ENCODE data around the gene LIMS1. TPM values are rescaled to one million over a fixed set of nuclear protein-coding genes. Genes with fewer than 3 reads are reported as not detected.

LIMS1 gene
- total and polyA plus RNA-seq, 2 of the 13 experiments (the other 11 are each of a cell fraction or from before 2014, with no cell fraction given) = 38.3 to 49.6 TPM

- TF ChIP-seq CBX5 (CRISPR knock-in tag; IDR thresholded peaks at IDR 0.05; ENCODE audit: borderline replicate concordance) (peak; percentile 68; the same call in 1 of the 2 replicates), POLR2AphosphoS5 (IDR thresholded peaks at IDR 0.05; ENCODE audit: low read depth, low read length) (peak; percentile 96), CC2D1A (CRISPR knock-in tag; IDR thresholded peaks at IDR 0.05) (0 out of 2 replicates have a peak, but pooled peaks have one; percentile 93), ZNF883 (CRISPR knock-in tag; IDR thresholded peaks at IDR 0.05; ENCODE audit: not compliant biosample characterization) (peak; percentile 98), BCL3 (CRISPR knock-in tag; IDR thresholded peaks at IDR 0.05) (peak; percentile 88; the same call in 1 of the 2 replicates), ZNF891 (CRISPR knock-in tag; IDR thresholded peaks at IDR 0.05) (0 out of 2 replicates have a peak, but pooled peaks have one; percentile 62), GABPB1 (CRISPR knock-in tag; IDR thresholded peaks at IDR 0.05) (peak; percentile 90), ZNF234 (CRISPR knock-in tag; conservative IDR thresholded peaks at IDR 0.05) (peak; percentile 95), KLF16 (CRISPR knock-in tag; IDR thresholded peaks at IDR 0.05) (peak in 1 of 2 experiments; percentile 92; a peak in 2 of 4 replicates), FOXA3 (CRISPR knock-in tag; IDR thresholded peaks at IDR 0.05) (peak; percentile 50; the same call in 1 of the 2 replicates), ZNF446 (CRISPR knock-in tag; IDR thresholded peaks at IDR 0.05) (no peak; the same call in 1 of the 2 replicates), PLRG1 (conservative IDR thresholded peaks at IDR 0.05) (no peak), SNAPC5 (CRISPR knock-in tag; IDR thresholded peaks at IDR 0.05; ENCODE audit: borderline replicate concordance) (peak; percentile 86; the same call in 1 of the 2 replicates), ZNF512 (CRISPR knock-in tag; IDR thresholded peaks at IDR 0.05) (no peak), KDM4B (CRISPR knock-in tag; IDR thresholded peaks at IDR 0.05) (peak; percentile 94; the same call in 1 of the 2 replicates), HCFC1 (IDR thresholded peaks at IDR 0.05; ENCODE audit: low read depth, low read length) (0 out of 2 replicates have a peak, but pooled peaks have one; percentile 6), TOPORS (CRISPR knock-in tag; IDR thresholded peaks at IDR 0.05) (peak; percentile 30; the same call in 1 of the 2 replicates), ZNF343 (CRISPR knock-in tag; IDR thresholded peaks at IDR 0.05) (peak; percentile 94)
- TF ChIP-seq, protein P1, sequence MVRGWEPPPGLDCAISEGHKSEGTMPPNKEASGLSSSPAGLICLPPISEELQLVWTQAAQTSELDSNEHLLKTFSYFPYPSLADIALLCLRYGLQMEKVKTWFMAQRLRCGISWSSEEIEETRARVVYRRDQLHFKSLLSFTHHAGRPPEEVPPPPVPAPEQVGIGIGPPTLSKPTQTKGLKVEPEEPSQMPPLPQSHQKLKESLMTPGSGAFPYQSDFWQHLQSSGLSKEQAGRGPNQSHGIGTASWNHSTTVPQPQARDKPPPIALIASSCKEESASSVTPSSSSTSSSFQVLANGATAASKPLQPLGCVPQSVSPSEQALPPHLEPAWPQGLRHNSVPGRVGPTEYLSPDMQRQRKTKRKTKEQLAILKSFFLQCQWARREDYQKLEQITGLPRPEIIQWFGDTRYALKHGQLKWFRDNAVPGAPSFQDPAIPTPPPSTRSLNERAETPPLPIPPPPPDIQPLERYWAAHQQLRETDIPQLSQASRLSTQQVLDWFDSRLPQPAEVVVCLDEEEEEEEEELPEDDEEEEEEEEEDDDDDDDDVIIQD (CRISPR knock-in tag; IDR thresholded peaks at IDR 0.05; ENCODE audit: low read depth) = peak; percentile 42; the same call in 1 of the 2 replicates
- TF ChIP-seq, protein P2, sequence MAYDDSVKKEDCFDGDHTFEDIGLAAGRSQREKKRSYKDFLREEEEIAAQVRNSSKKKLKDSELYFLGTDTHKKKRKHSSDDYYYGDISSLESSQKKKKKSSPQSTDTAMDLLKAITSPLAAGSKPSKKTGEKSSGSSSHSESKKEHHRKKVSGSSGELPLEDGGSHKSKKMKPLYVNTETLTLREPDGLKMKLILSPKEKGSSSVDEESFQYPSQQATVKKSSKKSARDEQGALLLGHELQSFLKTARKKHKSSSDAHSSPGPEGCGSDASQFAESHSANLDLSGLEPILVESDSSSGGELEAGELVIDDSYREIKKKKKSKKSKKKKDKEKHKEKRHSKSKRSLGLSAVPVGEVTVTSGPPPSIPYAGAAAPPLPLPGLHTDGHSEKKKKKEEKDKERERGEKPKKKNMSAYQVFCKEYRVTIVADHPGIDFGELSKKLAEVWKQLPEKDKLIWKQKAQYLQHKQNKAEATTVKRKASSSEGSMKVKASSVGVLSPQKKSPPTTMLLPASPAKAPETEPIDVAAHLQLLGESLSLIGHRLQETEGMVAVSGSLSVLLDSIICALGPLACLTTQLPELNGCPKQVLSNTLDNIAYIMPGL (CRISPR knock-in tag; IDR thresholded peaks at IDR 0.05; ENCODE audit: borderline replicate concordance in 1 of 2, low read depth in 1 of 2) = peak; percentile 82 to 94; a peak in 3 of 4 replicates
- TF ChIP-seq, protein P3, sequence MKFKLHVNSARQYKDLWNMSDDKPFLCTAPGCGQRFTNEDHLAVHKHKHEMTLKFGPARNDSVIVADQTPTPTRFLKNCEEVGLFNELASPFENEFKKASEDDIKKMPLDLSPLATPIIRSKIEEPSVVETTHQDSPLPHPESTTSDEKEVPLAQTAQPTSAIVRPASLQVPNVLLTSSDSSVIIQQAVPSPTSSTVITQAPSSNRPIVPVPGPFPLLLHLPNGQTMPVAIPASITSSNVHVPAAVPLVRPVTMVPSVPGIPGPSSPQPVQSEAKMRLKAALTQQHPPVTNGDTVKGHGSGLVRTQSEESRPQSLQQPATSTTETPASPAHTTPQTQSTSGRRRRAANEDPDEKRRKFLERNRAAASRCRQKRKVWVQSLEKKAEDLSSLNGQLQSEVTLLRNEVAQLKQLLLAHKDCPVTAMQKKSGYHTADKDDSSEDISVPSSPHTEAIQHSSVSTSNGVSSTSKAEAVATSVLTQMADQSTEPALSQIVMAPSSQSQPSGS (CRISPR knock-in tag; IDR thresholded peaks at IDR 0.05) = peak; percentile 79
These were observed at the start of gene LIMS1 (continued) for GRCh38 chr2:108533832-108534583.
